GM21423 (cell line): ENCODE results near the gene PPP1R10.

Source experiments
- ATAC-seq: cut with Tn5 transposase; IDR thresholded peaks from one replicate; pipeline ENCODE4 v1.9.1; 2021; ENCODE audit warnings: mild to moderate bottlenecking, moderate library complexity; ENCODE audit not compliant: unreplicated experiment

PPP1R10 gene

GRCh38 chr6:30557683-30557981 lies 59.4 kb downstream of the PPP1R10 start:
- ATAC-seq = no peak

GRCh38 chr6:30556906-30557682 lies 59.9 kb downstream of the PPP1R10 start, which contains the start of gene PRR3:
TSS of gene PRR3 (plus strand) at chr6:30557295. CDS start at chr6:30557345, 50 bp downstream.
- ATAC-seq = peak; percentile 51

- ATAC-seq = peak; percentile 71
These were observed 60.8 kb downstream of the PPP1R10 start, which contains the start of gene GNL1 for GRCh38 chr6:30556066-30556905. TSS of gene GNL1 (minus strand) at chr6:30556489. CDS start at chr6:30556203, 286 bp downstream.

- ATAC-seq = no peak
These were observed 61.3 kb downstream of the PPP1R10 start for GRCh38 chr6:30555816-30556065.

GRCh38 chr6:30554962-30555815 lies 61.9 kb downstream of the PPP1R10 start:
- no peak for ATAC-seq

- ATAC-seq = no peak
These were observed 62.6 kb downstream of the PPP1R10 start for GRCh38 chr6:30554404-30554803.
